Upper lobe of right lung (tissue), 1 donor: Measurements from ENCODE around the gene RTRAF. TPM values are rescaled to one million over a fixed set of nuclear protein-coding genes. Genes with fewer than 3 reads are reported as not detected.

Experiments used
- ATAC-seq: fragments of 200-7000 bp; cut with Tn5 transposase; one replicate; pipeline ENCODE4 v1.9.1; 2020; ENCODE audit warnings: mild to moderate bottlenecking, moderate library complexity
- DNase-seq: peaks from one replicate; pipeline ENCODE4 v3.0.0-alpha.2; 2020
- H3K27ac ChIP-seq: fragments of 200-600 bp; one replicate; pipeline ENCODE4 v1.8.0; 2022
- H3K27me3 ChIP-seq: fragments of 200-600 bp; one replicate; pipeline ENCODE4 v1.8.0; 2022; ENCODE audit warnings: mild to moderate bottlenecking
- H3K36me3 ChIP-seq: fragments of 200-600 bp; one replicate; pipeline ENCODE4 v1.8.0; 2022
- H3K4me1 ChIP-seq: fragments of 200-600 bp; one replicate; pipeline ENCODE4 v1.8.0; 2022
- H3K4me3 ChIP-seq: fragments of 200-600 bp; one replicate; pipeline ENCODE4 v1.8.0; 2022; ENCODE audit warnings: mild to moderate bottlenecking
- H3K9me3 ChIP-seq: fragments of 200-600 bp; one replicate; pipeline ENCODE4 v1.8.0; 2022
- CTCF ChIP-seq: fragments of 200-600 bp; IDR thresholded peaks from one replicate; pipeline ENCODE4 v1.8.0; 2022; ENCODE audit warnings: antibody characterized with exemption
- intact Hi-C: fragments of 100-400 bp; cut with DNase I; formaldehyde crosslinking; loops from one replicate; pipeline ENCODE4 v1.11.0; 2022
- total RNA-seq: library from RNA; stranded (reverse); fragmentation: NEBNext Ultra II Directional; extraction: Animal tissue kit (Norgen Biotek cat#: 25700); gene quantifications from one replicate; pipeline ENCODE4 v1.2.1, GENCODE V29; 2021
- donor health status: DM: no; HTN: yes; CAD: no; lungs with severe emphysema.

RTRAF gene
- total RNA-seq, 1 donor from 2014 or later: 104 TPM

GRCh38 chr14:52013984-52014600 is 24.7 kb downstream of the RTRAF start:
- intact Hi-C loops: no loop called here

GRCh38 chr14:52014601-52015267 is 25.4 kb downstream of the RTRAF start:
- Histone ChIP-seq H3K27ac (no peak overlapping the region), H3K4me3 (no peak overlapping the region), H3K9me3 (no peaks in the 10 kb centered on the region), H3K27me3 (no peaks in the 10 kb centered on the region), H3K36me3 (peaks cover 21% of the 10 kb centered on the region), H3K4me1 (peaks cover 7% of the 10 kb centered on the region)
- DNase-seq (no peak), ATAC-seq (no peak)
- TF ChIP-seq CTCF: no peak
- intact Hi-C loops: no loop called here

More at GRCh38 chr14:52013984-52014600, 24.7 kb downstream of the RTRAF start:
- peaks cover 28% of the 10 kb centered on the region for H3K36me3 ChIP-seq
- H3K27me3 ChIP-seq: no peaks in the 10 kb centered on the region
- H3K27ac ChIP-seq: no peak overlapping the region
- DNase-seq: no peak
- no peaks in the 10 kb centered on the region for H3K9me3 ChIP-seq
- no peak overlapping the region for H3K4me3 ChIP-seq
- TF ChIP-seq CTCF: peak; percentile 8
- peaks cover 7% of the 10 kb centered on the region for H3K4me1 ChIP-seq
- peak; percentile 5 for ATAC-seq

GRCh38 chr14:52015411-52016030 is 26.2 kb downstream of the RTRAF start:
- no peak for ATAC-seq
- H3K27ac ChIP-seq: no peak overlapping the region
- H3K4me3 ChIP-seq: no peak overlapping the region
- no peaks in the 10 kb centered on the region for H3K9me3 ChIP-seq
- no peak for DNase-seq
- intact Hi-C loops: no loop called here
- no peaks in the 10 kb centered on the region for H3K27me3 ChIP-seq
- H3K36me3 ChIP-seq: peaks cover 14% of the 10 kb centered on the region
- peak; percentile 40 for TF ChIP-seq CTCF
- H3K4me1 ChIP-seq: peaks cover 7% of the 10 kb centered on the region

- Histone ChIP-seq H3K9me3 (no peaks in the 10 kb centered on the region), H3K27ac (no peak overlapping the region), H3K36me3 (no peaks in the 10 kb centered on the region), H3K4me3 (no peak overlapping the region), H3K4me1 (peaks cover 7% of the 10 kb centered on the region), H3K27me3 (no peaks in the 10 kb centered on the region)
- intact Hi-C loops: no loop called here
- DNase-seq: no peak
- TF ChIP-seq CTCF: no peak
- ATAC-seq: peak; percentile 59
These were observed 28.9 kb downstream of the RTRAF start for GRCh38 chr14:52018252-52018651.

GRCh38 chr14:52018970-52019369 is 29.6 kb downstream of the RTRAF start:
- Histone ChIP-seq H3K36me3 (no peaks in the 10 kb centered on the region), H3K9me3 (no peaks in the 10 kb centered on the region), H3K4me1 (peaks cover 7% of the 10 kb centered on the region), H3K27ac (no peak overlapping the region), H3K27me3 (no peaks in the 10 kb centered on the region), H3K4me3 (no peak overlapping the region)
- DNase-seq (no peak), ATAC-seq (no peak)
- intact Hi-C loops: no loop called here
- no peak for TF ChIP-seq CTCF
